ENCODE measurements around the gene TECPR1.

- TF ChIP-seq CTCF (IDR thresholded peaks at IDR 0.05; ENCODE audit: low read depth, low read length, poor library complexity, severe bottlenecking) (no peak), EZH2phosphoT487 (IDR thresholded peaks at IDR 0.05; ENCODE audit: borderline replicate concordance, low read length) (no peak)
These were observed 45.7 kb upstream of the TECPR1 start for GRCh38 chr7:98297626-98298286.
